Mesodermal cell (in vitro differentiated cells): ENCODE results near the gene ASH1L.
"Not testable (repeated sequence)": the region's sequence is repeated elsewhere in the genome, so short reads cannot be mapped to it uniquely, and the experiment has no call there.

Experiments used
- H3K27ac ChIP-seq: 2 replicates; pipeline ENCODE4 v1.7.0; 2013; ENCODE audit warnings: mild to moderate bottlenecking, low read depth, low read length, moderate library complexity; ENCODE audit not compliant: severe bottlenecking
- H3K36me3 ChIP-seq: 2 replicates; pipeline ENCODE4 v1.7.1; 2013; ENCODE audit warnings: mild to moderate bottlenecking, low read length, moderate library complexity; ENCODE audit not compliant: control insufficient read depth, insufficient read depth
- H3K4me1 ChIP-seq: one replicate; pipeline ENCODE4 v1.7.1; 2013; ENCODE audit warnings: mild to moderate bottlenecking, low read length; ENCODE audit not compliant: insufficient read depth, control insufficient read depth, poor library complexity, severe bottlenecking
- H3K4me3 ChIP-seq: 2 replicates; pipeline ENCODE4 v1.7.0; 2013; ENCODE audit warnings: low read length, control low read depth, mild to moderate bottlenecking; ENCODE audit not compliant: insufficient read depth, poor library complexity, severe bottlenecking; ENCODE audit errors: extremely low read depth
- H3K9me3 ChIP-seq: 2 replicates; pipeline ENCODE4 v1.7.1; 2013; ENCODE audit warnings: mild to moderate bottlenecking, low read length, moderate library complexity; ENCODE audit not compliant: control insufficient read depth
- WGBS, 2 experiments: methylation state at CpG; one replicate each; pipeline ENCODE4 v1.1.5; 2013; ENCODE audit warnings: missing lambda C conversion rate in 2 of 2; ENCODE audit not compliant: insufficient coverage in 2 of 2; 5-methylcytosine and 5-hydroxymethylcytosine counted together

ASH1L gene

DNA sequence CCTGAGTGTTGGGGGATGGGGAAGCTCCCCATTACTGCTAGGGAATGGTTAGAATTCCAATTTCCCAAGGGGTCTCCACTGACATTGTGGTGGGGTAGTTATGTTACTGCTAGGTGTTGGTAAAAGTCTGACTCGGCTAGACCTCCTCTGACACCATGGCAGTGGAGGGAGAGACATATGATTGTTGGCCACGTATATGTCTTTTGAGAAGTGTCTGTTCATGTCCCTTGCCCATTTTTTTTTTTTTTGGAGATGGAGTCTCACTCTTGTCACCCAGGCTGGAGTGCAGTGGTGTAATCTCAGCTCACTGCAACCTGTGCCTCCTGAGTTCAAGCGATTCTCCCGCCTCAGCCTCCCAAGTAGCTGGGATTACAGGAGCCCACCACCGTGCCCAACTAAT lies 176.8 kb downstream of the ASH1L start:
- H3K27ac ChIP-seq, H3K4me1 ChIP-seq, H3K9me3 ChIP-seq, H3K4me3 ChIP-seq: not testable (repeated sequence)
- 94 to 100% methylated on average over 4 to 5 of the region's 5 CpGs for WGBS, 2 experiments
- peaks cover 41% of the 10 kb centered on the region for H3K36me3 ChIP-seq

- Histone ChIP-seq H3K4me3 (no peak overlapping the region), H3K27ac (no peak overlapping the region), H3K9me3 (peaks cover 5% of the 10 kb centered on the region), H3K36me3 (peaks cover 38% of the 10 kb centered on the region), H3K4me1 (no peaks in the 10 kb centered on the region)
- no CpG with 5 or more reads among the region's 1 CpG for WGBS, 2 experiments
These were observed 179.2 kb downstream of the ASH1L start for GRCh38 chr1:155383406-155383805.

DNA sequence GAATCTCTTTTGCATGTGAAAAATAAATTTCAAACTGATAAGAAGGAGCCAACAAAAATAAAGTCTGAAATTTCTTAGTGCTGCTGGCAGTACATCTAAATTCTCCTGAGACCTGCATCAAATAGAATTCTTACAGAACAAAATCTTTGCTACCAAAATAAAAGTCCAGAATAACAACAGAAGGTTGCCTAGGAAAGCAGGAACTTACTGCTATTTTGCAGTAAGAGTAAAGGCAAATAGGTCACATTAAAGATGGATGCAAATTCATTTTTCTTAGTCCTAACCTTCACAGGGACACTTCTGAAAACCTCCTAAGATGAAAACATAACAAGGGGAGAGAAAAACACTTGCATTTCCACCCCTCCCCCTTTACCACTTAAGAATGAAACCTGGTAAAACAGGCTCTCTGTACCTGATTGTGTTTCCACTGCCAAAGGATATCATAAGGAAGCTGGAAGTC lies 182.9 kb downstream of the ASH1L start:
- peaks cover 41% of the 10 kb centered on the region for H3K36me3 ChIP-seq
- H3K4me1 ChIP-seq = no peaks in the 10 kb centered on the region
- no peak overlapping the region for H3K27ac ChIP-seq
- no peak overlapping the region for H3K4me3 ChIP-seq
- H3K9me3 ChIP-seq = no peaks in the 10 kb centered on the region

DNA sequence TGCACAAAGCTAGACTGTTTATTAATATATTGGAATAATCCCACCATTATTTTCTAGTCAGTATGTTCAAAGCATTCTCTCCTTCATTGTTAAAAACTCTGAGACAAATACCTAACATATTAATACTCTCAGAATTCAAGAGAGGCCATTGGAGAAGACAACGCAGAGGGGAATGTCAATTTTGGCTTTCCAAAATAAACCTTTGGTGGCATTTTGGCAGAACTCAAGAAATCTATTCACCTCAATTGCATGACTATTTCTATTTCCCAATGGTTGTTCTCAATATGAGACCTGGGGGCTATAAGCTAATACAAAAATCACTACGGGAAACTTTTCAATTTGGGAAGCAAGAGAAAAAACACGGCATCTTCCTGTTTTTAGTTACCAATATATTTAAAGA lies 183.4 kb downstream of the ASH1L start:
- 100% methylated on average over 1 of the region's 3 CpGs for WGBS, 2 experiments
- H3K9me3 ChIP-seq = no peaks in the 10 kb centered on the region
- no peaks in the 10 kb centered on the region for H3K4me1 ChIP-seq
- H3K36me3 ChIP-seq = peaks cover 44% of the 10 kb centered on the region
- no peak overlapping the region for H3K27ac ChIP-seq
- H3K4me3 ChIP-seq = no peak overlapping the region

DNA sequence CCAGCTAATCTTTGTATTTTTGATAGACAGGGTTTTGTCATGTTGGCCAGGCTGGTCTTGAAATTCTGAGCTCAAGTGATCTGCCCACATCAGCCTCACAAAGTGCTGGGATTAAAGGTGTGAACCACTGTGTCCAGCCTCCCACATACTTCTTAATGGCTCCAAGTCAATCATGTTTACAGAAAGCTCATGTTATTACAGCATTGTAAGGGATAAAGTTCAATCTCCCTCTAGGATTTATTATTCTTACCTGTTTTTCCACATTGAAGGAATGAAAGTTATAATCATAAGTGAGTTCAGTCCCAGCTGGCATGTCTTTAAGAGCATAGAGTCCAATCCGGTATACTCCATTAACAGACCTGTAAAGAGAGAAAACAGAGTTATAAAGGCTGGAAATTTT lies 202.6 kb downstream of the ASH1L start:
- 100% methylated on average over 1 of the region's 1 CpG; no CpG with 5 or more reads in 1 of the 2 experiments for WGBS, 2 experiments
- Histone ChIP-seq H3K27ac (no peak overlapping the region), H3K9me3 (no peaks in the 10 kb centered on the region), H3K4me3 (no peak overlapping the region), H3K36me3 (peaks cover 77% of the 10 kb centered on the region), H3K4me1 (no peaks in the 10 kb centered on the region)

DNA sequence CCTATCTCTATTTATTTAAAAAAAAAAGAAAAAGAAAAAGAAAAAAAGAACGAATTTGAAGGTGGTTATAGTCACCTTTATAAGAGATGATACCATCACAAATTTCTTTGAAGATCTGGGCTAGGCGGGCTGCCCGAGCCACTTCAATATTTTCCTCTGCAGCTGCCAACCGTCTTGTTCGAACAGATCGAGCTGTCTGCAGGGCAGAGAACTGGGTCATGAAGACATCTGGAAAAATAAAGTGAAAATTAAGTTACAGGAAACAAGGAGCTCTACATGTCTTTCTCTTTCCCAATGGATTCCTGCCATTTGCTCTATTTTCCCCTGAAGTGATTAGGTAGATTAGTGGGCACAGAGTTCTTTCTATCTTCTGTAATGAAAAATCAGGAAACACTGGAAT lies 210.0 kb downstream of the ASH1L start:
- no peaks in the 10 kb centered on the region for H3K4me1 ChIP-seq
- 96 to 100% methylated on average over 3 to 5 of the region's 6 CpGs for WGBS, 2 experiments
- H3K27ac ChIP-seq = no peak overlapping the region
- no peak overlapping the region for H3K4me3 ChIP-seq
- H3K36me3 ChIP-seq = peaks cover 91% of the 10 kb centered on the region
- H3K9me3 ChIP-seq = no peaks in the 10 kb centered on the region

- no peaks in the 10 kb centered on the region for H3K9me3 ChIP-seq
- no peak overlapping the region for H3K27ac ChIP-seq
- no peaks in the 10 kb centered on the region for H3K4me1 ChIP-seq
- H3K4me3 ChIP-seq = no peak overlapping the region
- 96 to 100% methylated on average over 3 of the region's 3 CpGs for WGBS, 2 experiments
- peaks cover 90% of the 10 kb centered on the region for H3K36me3 ChIP-seq
These were observed 219.8 kb downstream of the ASH1L start for GRCh38 chr1:155342842-155343241.

GRCh38 chr1:155339515-155340097 lies 223.0 kb downstream of the ASH1L start:
- 95 to 98% methylated on average over 3 to 5 of the region's 8 CpGs for WGBS, 2 experiments
- H3K36me3 ChIP-seq = peaks cover 86% of the 10 kb centered on the region

GRCh38 chr1:155334962-155335361 lies 227.6 kb downstream of the ASH1L start:
- Histone ChIP-seq H3K36me3 (peaks cover 78% of the 10 kb centered on the region), H3K4me3 (no peak overlapping the region), H3K27ac (no peak overlapping the region), H3K4me1 (no peaks in the 10 kb centered on the region), H3K9me3 (no peaks in the 10 kb centered on the region)
- 100% methylated on average over 1 of the region's 1 CpG for WGBS, 2 experiments

More at GRCh38 chr1:155339515-155340097, 223.0 kb downstream of the ASH1L start:
- H3K27ac ChIP-seq = no peak overlapping the region
- no peaks in the 10 kb centered on the region for H3K9me3 ChIP-seq
- no peaks in the 10 kb centered on the region for H3K4me1 ChIP-seq
- no peak overlapping the region for H3K4me3 ChIP-seq

- Histone ChIP-seq H3K4me1 (peaks cover 8% of the 10 kb centered on the region), H3K36me3 (peaks cover 73% of the 10 kb centered on the region), H3K27ac (no peak overlapping the region), H3K4me3 (no peak overlapping the region), H3K9me3 (no peaks in the 10 kb centered on the region)
- WGBS, 2 experiments = 99 to 100% methylated on average over 10 of the region's 11 CpGs
These were observed 232.5 kb downstream of the ASH1L start for GRCh38 chr1:155329980-155330598.

GRCh38 chr1:155328856-155329255 lies 233.7 kb downstream of the ASH1L start:
- not testable (repeated sequence) for H3K9me3 ChIP-seq, H3K4me1 ChIP-seq, H3K4me3 ChIP-seq, H3K27ac ChIP-seq
- peaks cover 65% of the 10 kb centered on the region for H3K36me3 ChIP-seq
- 95 to 97% methylated on average over 5 to 6 of the region's 7 CpGs for WGBS, 2 experiments
